Measurements from ENCODE around the gene KIF17.

The KIF17 gene

GRCh38 chr1:20657024-20657423, 60.8 kb downstream of the KIF17 start:
- DNase-seq, result no peak

- no peak for DNase-seq
These were observed 63.6 kb downstream of the KIF17 start for GRCh38 chr1:20654104-20654690.

DNA sequence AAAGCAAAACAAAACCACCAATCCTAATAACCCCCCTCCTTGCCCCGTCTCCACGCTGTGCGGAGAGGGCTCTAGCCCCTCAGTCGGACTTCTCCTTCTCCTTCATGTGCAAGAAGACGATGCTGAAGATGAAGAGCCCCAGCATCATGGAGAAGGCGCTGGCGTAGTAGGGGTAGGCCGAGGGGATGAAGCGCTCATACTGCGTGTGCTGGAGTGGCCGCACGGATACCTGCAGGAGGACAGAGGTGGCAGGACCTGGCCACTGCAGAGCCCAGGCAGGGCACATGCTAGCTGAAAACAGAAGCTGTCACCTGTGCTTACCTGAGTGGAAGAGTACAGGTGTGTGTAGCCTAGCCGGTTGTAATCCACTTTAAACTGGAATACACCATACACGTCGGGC, 65.5 kb downstream of the KIF17 start:
- no peak for DNase-seq

- DNase-seq, result no peak
These were observed 68.9 kb downstream of the KIF17 start for GRCh38 chr1:20648946-20649345.

DNA sequence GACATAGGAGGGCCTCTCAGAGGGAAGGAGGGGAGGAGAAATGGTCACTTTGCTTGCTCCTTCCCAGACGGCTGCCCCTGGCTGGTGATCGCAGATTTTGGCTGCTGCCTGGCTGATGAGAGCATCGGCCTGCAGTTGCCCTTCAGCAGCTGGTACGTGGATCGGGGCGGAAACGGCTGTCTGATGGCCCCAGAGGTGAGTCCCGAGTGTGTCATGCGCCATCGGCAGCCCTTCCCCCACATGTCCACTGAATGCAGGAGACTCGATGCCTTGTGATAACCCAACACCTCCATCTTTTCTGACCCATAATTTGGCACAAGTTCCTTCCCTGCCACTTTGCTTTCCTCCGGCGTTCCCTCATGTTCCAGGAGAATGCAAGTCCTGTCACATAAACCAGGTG, 69.4 kb downstream of the KIF17 start:
- no peak for DNase-seq

- DNase-seq, result no peak
These were observed 72.4 kb downstream of the KIF17 start for GRCh38 chr1:20645414-20645813.

DNA sequence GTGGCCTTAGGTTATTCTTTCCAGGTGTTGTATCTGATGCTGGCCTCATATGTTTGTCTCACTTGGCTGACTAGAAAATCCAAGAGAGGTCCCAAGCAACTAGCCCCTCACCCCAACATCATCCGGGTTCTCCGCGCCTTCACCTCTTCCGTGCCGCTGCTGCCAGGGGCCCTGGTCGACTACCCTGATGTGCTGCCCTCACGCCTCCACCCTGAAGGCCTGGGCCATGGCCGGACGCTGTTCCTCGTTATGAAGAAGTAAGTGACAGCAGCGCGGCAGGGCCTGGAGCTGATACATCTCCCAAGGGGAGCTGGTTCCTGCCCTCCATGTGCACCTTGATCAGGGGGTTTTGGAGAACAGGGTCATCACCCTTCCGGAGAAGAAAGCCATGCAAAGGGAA, 73.4 kb downstream of the KIF17 start:
- DNase-seq, result no peak

DNA sequence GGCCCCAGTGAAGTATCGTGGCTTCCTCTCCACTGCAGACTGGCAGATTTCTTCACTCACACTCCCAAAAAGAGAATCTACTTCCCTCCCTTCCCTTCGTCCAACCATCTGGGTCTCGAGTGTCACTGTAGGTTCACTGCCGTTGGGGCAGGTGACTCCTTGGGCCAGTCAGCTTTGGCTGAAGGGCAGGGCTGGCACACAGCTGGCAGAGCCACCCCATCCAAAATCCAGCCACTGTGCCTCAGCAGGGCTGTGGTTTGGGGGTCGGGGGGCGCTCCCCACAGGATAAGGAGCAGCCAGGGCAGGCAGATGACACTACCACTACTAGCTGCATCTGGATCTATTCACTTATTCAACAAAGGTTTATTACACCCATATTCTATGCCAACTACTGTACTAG, 74.7 kb downstream of the KIF17 start:
- no peak for DNase-seq

DNA sequence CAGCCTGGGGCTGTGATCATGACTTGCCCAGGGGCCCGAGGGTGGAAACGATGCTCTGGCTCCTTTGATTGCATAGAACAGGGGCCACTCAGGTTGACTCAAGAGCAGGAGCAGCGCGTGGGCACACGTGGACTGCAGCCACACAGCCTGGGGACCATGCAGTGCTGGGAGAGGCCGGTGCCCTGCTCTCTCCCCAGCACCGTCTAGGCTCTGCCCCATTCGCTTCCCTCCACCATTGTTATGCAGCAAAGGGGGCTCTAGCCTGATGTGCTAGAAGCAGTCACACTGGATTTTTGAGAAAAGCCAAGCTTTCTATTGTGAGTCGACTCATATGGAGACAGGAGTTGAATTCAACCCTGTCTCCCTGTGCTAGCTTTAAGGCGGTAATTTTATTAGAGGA, 75.8 kb downstream of the KIF17 start:
- no peak for DNase-seq

- no peak for DNase-seq
These were observed 77.6 kb downstream of the KIF17 start for GRCh38 chr1:20640183-20640597.

GRCh38 chr1:20636785-20637347, 80.9 kb downstream of the KIF17 start:
- DNase-seq, result no peak

DNA sequence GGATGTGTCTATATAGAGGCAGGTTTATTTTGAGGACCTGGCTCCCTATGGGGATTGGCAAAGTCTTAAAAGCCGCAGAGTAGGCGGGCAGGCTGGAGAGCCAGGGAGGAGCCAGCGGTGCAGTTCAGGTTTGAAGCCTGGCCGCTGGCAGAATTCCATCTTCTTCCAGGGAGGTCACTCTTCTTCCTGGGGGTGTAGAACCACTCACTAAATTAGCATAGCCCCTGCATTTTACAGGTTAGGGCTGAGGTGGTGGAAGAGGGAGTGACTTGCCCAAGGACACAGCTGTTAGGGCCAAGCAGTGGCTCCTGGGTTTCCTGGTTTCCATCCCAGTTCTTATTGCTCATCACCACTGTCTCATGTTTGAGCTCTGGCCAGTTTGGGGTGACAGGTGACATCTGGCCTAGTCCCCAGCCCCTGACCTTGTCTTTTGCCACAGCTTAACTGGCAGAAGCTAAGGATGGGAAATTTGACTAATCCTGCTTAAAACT, 83.2 kb downstream of the KIF17 start:
- no peak for DNase-seq

GRCh38 chr1:20634065-20634593, 83.7 kb downstream of the KIF17 start:
- DNase-seq, result no peak

DNA sequence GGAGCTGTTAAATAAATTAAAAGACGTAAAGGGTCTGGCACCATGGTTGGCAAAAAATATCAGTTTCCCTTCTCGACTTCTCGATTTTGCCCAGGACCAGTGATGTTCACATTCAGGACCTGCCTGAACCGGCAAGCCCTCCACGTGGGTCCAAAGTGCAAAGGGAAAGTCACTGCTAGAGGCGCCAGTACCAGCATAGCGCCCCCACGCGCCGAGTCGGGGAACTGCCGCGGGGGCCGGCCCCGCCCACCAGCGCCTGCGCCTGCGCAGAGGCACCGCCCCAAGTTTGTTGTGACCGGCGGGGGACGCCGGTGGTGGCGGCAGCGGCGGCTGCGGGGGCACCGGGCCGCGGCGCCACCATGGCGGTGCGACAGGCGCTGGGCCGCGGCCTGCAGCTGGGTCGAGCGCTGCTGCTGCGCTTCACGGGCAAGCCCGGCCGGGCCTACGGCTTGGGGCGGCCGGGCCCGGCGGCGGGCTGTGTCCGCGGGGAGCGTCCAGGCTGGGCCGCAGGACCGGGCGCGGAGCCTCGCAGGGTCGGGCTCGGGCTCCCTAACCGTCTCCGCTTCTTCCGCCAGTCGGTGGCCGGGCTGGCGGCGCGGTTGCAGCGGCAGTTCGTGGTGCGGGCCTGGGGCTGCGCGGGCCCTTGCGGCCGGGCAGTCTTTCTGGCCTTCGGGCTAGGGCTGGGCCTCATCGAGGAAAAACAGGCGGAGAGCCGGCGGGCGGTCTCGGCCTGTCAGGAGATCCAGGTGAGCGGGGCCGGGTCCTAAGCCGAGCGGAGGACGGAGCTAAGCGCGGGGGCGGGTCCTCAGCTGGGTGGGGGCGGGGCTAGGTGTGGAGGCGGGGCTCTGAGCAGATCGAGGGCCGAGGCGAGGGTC, 84.4 kb downstream of the KIF17 start, which contains the start of gene PINK1:
Gene PINK1, plus strand, starts transcription at position 269 of the 875 bp plus-strand sequence. Its CDS starts 91 bp downstream, at position 360.
- no peak for DNase-seq

- DNase-seq, result no peak
These were observed 85.4 kb downstream of the KIF17 start for GRCh38 chr1:20632386-20632785.

- DNase-seq, result no peak
These were observed 87.1 kb downstream of the KIF17 start for GRCh38 chr1:20630729-20631128.

- no peak for DNase-seq
These were observed 91.3 kb downstream of the KIF17 start for GRCh38 chr1:20626524-20626923.

- DNase-seq, result no peak
These were observed 91.7 kb downstream of the KIF17 start for GRCh38 chr1:20626098-20626427.

GRCh38 chr1:20625176-20626097, 92.4 kb downstream of the KIF17 start:
- DNase-seq, result no peak

GRCh38 chr1:20624709-20625108, 93.1 kb downstream of the KIF17 start:
- no peak for DNase-seq

DNA sequence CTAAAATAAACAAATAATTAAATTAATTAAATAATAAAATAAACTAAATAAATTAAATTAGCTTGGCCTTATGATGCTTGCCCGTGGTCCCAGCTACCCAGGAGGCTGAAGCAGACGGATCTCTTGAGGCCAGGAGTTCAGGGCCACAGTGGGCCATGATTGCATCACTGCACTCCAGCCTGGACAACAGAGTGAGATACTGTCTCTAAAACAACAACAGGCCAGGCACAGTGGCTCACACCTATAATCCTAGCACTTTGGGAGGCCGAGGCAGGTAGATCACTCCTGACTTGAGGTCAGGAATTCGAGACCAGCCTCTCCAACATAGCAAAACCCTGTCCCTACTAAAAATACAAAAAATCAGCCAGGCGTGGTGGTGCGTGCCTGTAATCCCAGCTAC, 96.8 kb downstream of the KIF17 start:
- DNase-seq, result no peak

GRCh38 chr1:20619999-20620398, 97.8 kb downstream of the KIF17 start:
- DNase-seq, result no peak

DNA sequence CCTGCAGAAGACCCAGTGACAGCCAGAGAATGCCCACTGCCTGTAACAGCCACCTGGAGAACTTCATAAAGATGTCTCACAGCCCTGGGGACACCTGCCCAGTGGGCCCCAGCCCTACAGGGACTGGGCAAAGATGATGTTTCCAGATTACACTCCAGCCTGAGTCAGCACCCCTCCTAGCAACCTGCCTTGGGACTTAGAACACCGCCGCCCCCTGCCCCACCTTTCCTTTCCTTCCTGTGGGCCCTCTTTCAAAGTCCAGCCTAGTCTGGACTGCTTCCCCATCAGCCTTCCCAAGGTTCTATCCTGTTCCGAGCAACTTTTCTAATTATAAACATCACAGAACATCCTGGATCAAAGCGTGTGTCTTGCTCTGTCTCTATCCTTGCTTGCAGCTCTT, 99.3 kb downstream of the KIF17 start:
- no peak for DNase-seq

All from NCI-H2081 treated with DMSO at 0.1 percent for 48 hours (cell line).